A673 (cell line): ENCODE data around the gene CSH1. TPM values are rescaled to one million over a fixed set of nuclear protein-coding genes. Genes with fewer than 3 reads are reported as not detected.
"Not testable (repeated sequence)": the region's sequence is repeated elsewhere in the genome, so short reads cannot be mapped to it uniquely, and the experiment has no call there.

Experiments
- BruUV-seq: library from RNA; stranded (reverse); fragments of 400-500 nt; replicated peaks from 2 replicates; lab custom pipeline; 2021; lab: Mats Ljungman, UMichigan
- CTCF ChIA-PET: fragments of 300-600 bp; sonication (Branson Sonifier 250); formaldehyde crosslinking; loops from one replicate; lab custom pipeline; 2022; ENCODE audit warnings: antibody characterized with exemption; lab: Charles Lee
- POLR2A ChIA-PET: fragments of 300-600 bp; sonication (Branson Sonifier 250); formaldehyde crosslinking; loops from one replicate; lab custom pipeline; 2022; ENCODE audit warnings: antibody characterized with exemption; ENCODE audit not compliant: low non-redundant PET; lab: Charles Lee
- DNase-seq: peaks from one replicate; pipeline ENCODE4 v3.0.0-alpha.2; 2015; ENCODE audit warnings: low spot score
- H3K27ac ChIP-seq: fragments of 200-600 bp; sonication (generic); 2 replicates; pipeline ENCODE4 v1.5.1; 2016; ENCODE audit warnings: mixed run types, low read depth, mild to moderate bottlenecking, mixed read lengths, antibody characterized with exemption, low read length; ENCODE audit not compliant: poor library complexity, severe bottlenecking
- H3K27me3 ChIP-seq: fragments of 200-600 bp; sonication (generic); replicated peaks from 2 replicates; pipeline ENCODE4 v1.6.1; 2017; ENCODE audit warnings: mixed run types, low read depth, mild to moderate bottlenecking, mixed read lengths, antibody characterized with exemption, low read length; ENCODE audit not compliant: insufficient read depth, poor library complexity
- H3K36me3 ChIP-seq: fragments of 200-600 bp; sonication (generic); 2 replicates; pipeline ENCODE4 v1.6.1; 2016; ENCODE audit warnings: mixed run types, mild to moderate bottlenecking, mixed read lengths, antibody characterized with exemption, low read length; ENCODE audit not compliant: insufficient read depth, poor library complexity, severe bottlenecking
- H3K4me1 ChIP-seq: fragments of 200-600 bp; sonication (generic); 2 replicates; pipeline ENCODE4 v1.6.1; 2017; ENCODE audit warnings: mixed run types, mild to moderate bottlenecking, mixed read lengths, antibody characterized with exemption, low read length; ENCODE audit not compliant: insufficient read depth, poor library complexity, severe bottlenecking
- H3K4me3 ChIP-seq: fragments of 200-600 bp; sonication (generic); 2 replicates; pipeline ENCODE4 v1.5.1; 2016; ENCODE audit warnings: low read depth, mixed run types, mild to moderate bottlenecking, mixed read lengths, low read length; ENCODE audit not compliant: poor library complexity, severe bottlenecking
- H3K9me3 ChIP-seq: fragments of 200-600 bp; sonication (generic); 2 replicates; pipeline ENCODE4 v1.6.1; 2016; ENCODE audit warnings: mixed run types, low read depth, mild to moderate bottlenecking, mixed read lengths, antibody characterized with exemption, low read length; ENCODE audit not compliant: poor library complexity, severe bottlenecking
- CTCF ChIP-seq: fragments of 300-800, 200-600 bp; sonication (generic); conservative IDR thresholded peaks from 2 replicates; pipeline ENCODE4 v1.5.1; 2017; ENCODE audit warnings: low read depth, mild to moderate bottlenecking, antibody characterized with exemption, low read length, moderate library complexity, mixed read lengths
- EZH2 ChIP-seq: fragments of 200-600 bp; sonication (generic); IDR thresholded peaks from 2 replicates; pipeline ENCODE4 v1.6.1; 2017; ENCODE audit warnings: borderline replicate concordance, low read depth, mild to moderate bottlenecking, mixed read lengths, antibody characterized with exemption, low read length; ENCODE audit not compliant: poor library complexity, severe bottlenecking
- intact Hi-C: fragments of 100-400 bp; cut with micrococcal nuclease; formaldehyde crosslinking; loops from one replicate; pipeline ENCODE4 v1.10.0; 2022; ENCODE audit not compliant: unreplicated experiment
- total RNA-seq: library from RNA; stranded (reverse); gene quantifications from 2 replicates; pipeline ENCODE4 v1.2.3, GENCODE V29; 2021

The CSH1 gene
- total RNA-seq, 1 experiment from 2014 or later, result not detected

GRCh38 chr17:63916566-63917185 is 20.3 kb upstream of the CSH1 start:
- POLR2A ChIA-PET, result no interaction called here
- H3K27ac ChIP-seq, result no peak overlapping the region
- TF ChIP-seq CTCF (no peak), EZH2 (no peak)
- H3K4me1 ChIP-seq, result no peaks in the 10 kb centered on the region
- H3K36me3 ChIP-seq, result no peaks in the 10 kb centered on the region
- no TSS peak for BruUV-seq
- intact Hi-C loops, result loop anchor here (5.0 to 10.0 kb wide), 3 partner anchors 111 to 368 kb away; partner anchors contain the start of gene ERN1
- CTCF ChIA-PET, result no interaction called here
- no peak for DNase-seq
- H3K9me3 ChIP-seq, result no peaks in the 10 kb centered on the region
- no peak overlapping the region for H3K4me3 ChIP-seq
- no peaks in the 10 kb centered on the region for H3K27me3 ChIP-seq

GRCh38 chr17:63915753-63916152 is 19.4 kb upstream of the CSH1 start:
- intact Hi-C loops, result loop anchor here (5.0 to 10.0 kb wide), 3 partner anchors 112 to 369 kb away; partner anchors contain the start of gene ERN1
- H3K36me3 ChIP-seq, H3K27ac ChIP-seq, CTCF ChIA-PET, H3K9me3 ChIP-seq, POLR2A ChIA-PET, H3K4me1 ChIP-seq, DNase-seq, BruUV-seq, H3K4me3 ChIP-seq, H3K27me3 ChIP-seq: not testable (repeated sequence)

GRCh38 chr17:63914471-63914870 is 18.1 kb upstream of the CSH1 start:
- no peaks in the 10 kb centered on the region for H3K27me3 ChIP-seq
- no TSS peak for BruUV-seq
- no peak for DNase-seq
- no peaks in the 10 kb centered on the region for H3K4me1 ChIP-seq
- H3K27ac ChIP-seq, result no peak overlapping the region
- CTCF ChIA-PET, result interaction anchor here (0.6 kb wide), 1 partner anchor 254 kb away, joined by 5 read pairs; no protein-coding TSS in a partner anchor
- no peaks in the 10 kb centered on the region for H3K9me3 ChIP-seq
- H3K36me3 ChIP-seq, result no peaks in the 10 kb centered on the region
- intact Hi-C loops, result loop anchor here (10.0 kb wide), 1 partner anchor 370 kb away; no protein-coding TSS in a partner anchor
- no peak for TF ChIP-seq EZH2
- TF ChIP-seq CTCF, result no peak
- H3K4me3 ChIP-seq, result no peak overlapping the region
- POLR2A ChIA-PET, result no interaction called here
